ENCODE measurements around the gene RAB7A. TPM values are rescaled to one million over a fixed set of nuclear protein-coding genes. Genes with fewer than 3 reads are reported as not detected.
A peak's percentile ranks its signal among the peaks of the same experiment; 100 is the strongest.

Gene RAB7A
- total RNA-seq, 6 donors from 2014 or later, result 72.3 to 287 (median 139) TPM

GRCh38 chr3:128697341-128697740, 28.6 kb upstream of the RAB7A start:
- 72 to 84% methylated on average over 8 of the region's 8 CpGs for WGBS, 2 donors
- H3K27ac ChIP-seq, result no peak overlapping the region
- no peaks in the 10 kb centered on the region for H3K9me3 ChIP-seq
- H3K27me3 ChIP-seq, result no peaks in the 10 kb centered on the region
- H3K4me1 ChIP-seq, result peaks cover 8 to 18% (median 10%) of the 10 kb centered on the region in 4 donors
- ATAC-seq (ENCODE audit: low FRiP score in 2 of 2), result no peak
- no peak for DNase-seq
- no peaks in the 10 kb centered on the region for H3K36me3 ChIP-seq
- no peak overlapping the region for H3K4me3 ChIP-seq
- TF ChIP-seq POLR2AphosphoS5 (IDR thresholded peaks at IDR 0.05) (no peak), CTCF (IDR thresholded peaks at IDR 0.05) (no peak), EP300 (IDR thresholded peaks at IDR 0.05) (no peak), POLR2A (IDR thresholded peaks at IDR 0.05) (no peak)

DNA sequence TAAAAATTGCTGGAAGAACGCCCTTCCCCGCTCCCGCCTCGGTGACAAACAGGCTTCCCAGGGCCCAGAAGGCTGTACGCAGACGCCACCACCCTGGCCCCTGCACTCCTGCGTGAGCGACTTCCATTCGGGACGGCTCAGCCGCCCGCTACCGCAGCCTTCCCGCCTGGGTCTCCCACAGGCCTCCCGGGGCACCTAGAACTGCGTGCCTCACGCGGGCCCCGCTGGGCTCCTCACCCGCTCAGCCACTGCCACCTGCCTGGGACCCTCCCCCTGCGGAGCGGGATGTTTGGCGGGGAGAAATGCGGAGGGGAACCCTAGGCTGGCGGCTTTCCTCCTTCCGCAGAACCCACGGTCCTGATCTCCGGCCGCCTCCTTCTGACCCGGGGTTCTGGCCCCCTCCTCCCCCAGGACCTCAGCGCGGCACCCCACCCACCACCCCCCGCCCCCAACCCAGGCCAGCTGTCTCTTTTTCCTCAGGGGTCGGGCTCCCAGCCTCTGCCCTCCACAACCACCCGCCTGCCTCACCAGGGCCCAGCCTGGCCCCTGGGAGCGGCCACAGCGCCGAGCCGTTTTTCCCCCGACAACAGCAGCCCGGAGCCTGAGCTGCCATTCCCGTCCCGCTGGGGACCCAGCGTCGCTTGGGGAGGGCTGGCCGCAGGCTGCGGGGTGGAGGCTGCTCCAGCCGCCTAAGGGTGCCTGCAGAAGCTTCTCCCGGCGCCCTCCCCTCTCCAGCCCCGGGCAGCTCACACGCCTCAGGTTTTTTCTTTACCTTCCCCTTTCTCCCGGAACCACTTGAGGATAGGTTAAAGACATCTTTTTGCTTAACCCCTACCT, 27.6 kb upstream of the RAB7A start:
- H3K27me3 ChIP-seq, result no peaks in the 10 kb centered on the region
- peak overlapping the region; percentile 21 to 85 (median 80) for H3K27ac ChIP-seq
- no peaks in the 10 kb centered on the region for H3K9me3 ChIP-seq
- peak overlapping the region; percentile 36 to 62 (median 50) for H3K4me3 ChIP-seq
- DNase-seq, result peak; percentile 48 to 88
- WGBS, 2 donors, result 7 to 22% methylated on average over 7 to 27 of the region's 53 CpGs
- peak; percentile 78 to 86 for ATAC-seq (ENCODE audit: low FRiP score in 2 of 2)
- peaks cover 8 to 19% (median 10%) of the 10 kb centered on the region in 4 donors for H3K4me1 ChIP-seq
- H3K36me3 ChIP-seq, result no peaks in the 10 kb centered on the region
- peak in 1 of 4 donors; percentile 36 for TF ChIP-seq POLR2A (IDR thresholded peaks at IDR 0.05)
- TF ChIP-seq EP300 (IDR thresholded peaks at IDR 0.05), result no peak
- TF ChIP-seq POLR2AphosphoS5 (IDR thresholded peaks at IDR 0.05), result peak in 1 of 2 donors; percentile 8

DNA sequence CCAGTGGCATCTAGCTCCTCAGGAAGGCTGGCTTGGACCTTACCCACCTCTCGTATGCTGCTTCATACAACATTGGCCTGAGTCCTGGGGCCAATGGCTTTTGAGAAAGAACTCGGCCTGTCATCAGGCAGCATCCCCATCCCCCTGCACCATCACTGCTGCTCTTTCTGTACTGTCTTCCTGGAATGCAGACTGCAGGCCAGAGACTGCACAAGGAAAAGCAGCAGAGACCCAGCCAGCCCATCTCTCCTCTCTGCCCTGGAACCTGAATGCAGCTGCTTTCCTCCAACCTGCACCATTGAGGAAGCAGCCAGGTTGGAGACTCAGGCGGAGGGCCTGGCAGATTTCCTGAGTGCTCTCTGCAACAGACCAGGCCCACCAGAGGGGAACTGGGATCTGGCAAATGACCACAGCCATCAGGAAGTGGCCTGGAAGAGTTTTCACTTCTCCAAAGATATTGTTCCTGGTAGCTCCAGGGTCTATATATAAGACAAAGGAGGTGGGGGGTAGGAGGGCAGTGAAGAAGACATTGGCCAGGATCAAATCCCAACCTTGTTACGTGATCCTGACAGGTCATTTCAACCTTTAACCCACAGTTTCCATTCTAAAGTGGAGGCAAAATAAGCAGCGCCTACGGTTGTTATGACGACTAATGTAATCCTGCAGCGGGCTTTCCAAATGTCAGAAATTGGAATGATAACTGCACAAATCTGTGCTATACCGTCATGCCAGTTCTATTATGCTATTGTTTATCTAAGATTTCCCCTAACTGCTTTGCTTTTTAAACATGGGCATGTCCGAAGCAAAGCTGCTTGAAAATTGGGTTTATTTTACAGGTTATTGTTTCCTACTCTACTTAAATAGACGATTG, 24.4 kb upstream of the RAB7A start:
- H3K4me1 ChIP-seq, result peaks cover 8 to 19% (median 17%) of the 10 kb centered on the region in 4 donors
- 56% methylated on average over 10 to 11 of the region's 11 CpGs for WGBS, 2 donors
- TF ChIP-seq EP300 (IDR thresholded peaks at IDR 0.05) (no peak), POLR2A (IDR thresholded peaks at IDR 0.05) (no peak), CTCF (IDR thresholded peaks at IDR 0.05) (no peak), POLR2AphosphoS5 (IDR thresholded peaks at IDR 0.05) (no peak)
- H3K27me3 ChIP-seq, result no peaks in the 10 kb centered on the region
- no peaks in the 10 kb centered on the region for H3K36me3 ChIP-seq
- H3K4me3 ChIP-seq, result no peak overlapping the region
- ATAC-seq (ENCODE audit: low FRiP score in 2 of 2) (peak in 1 of 2 donors; percentile 26), DNase-seq (no peak)
- H3K9me3 ChIP-seq, result no peaks in the 10 kb centered on the region
- peak overlapping the region in 1 of 4 donors; percentile 31 for H3K27ac ChIP-seq

GRCh38 chr3:128702391-128702790, 23.6 kb upstream of the RAB7A start:
- Histone ChIP-seq H3K4me3 (no peak overlapping the region), H3K27me3 (no peaks in the 10 kb centered on the region), H3K4me1 (peaks cover 8 to 19% (median 17%) of the 10 kb centered on the region in 4 donors), H3K9me3 (no peaks in the 10 kb centered on the region), H3K27ac (no peak overlapping the region), H3K36me3 (no peaks in the 10 kb centered on the region)
- DNase-seq, result no peak
- WGBS, 2 donors, result 80 to 94% methylated on average over 3 of the region's 3 CpGs
- no peak for ATAC-seq (ENCODE audit: low FRiP score in 2 of 2)
- TF ChIP-seq EP300 (IDR thresholded peaks at IDR 0.05) (no peak), CTCF (IDR thresholded peaks at IDR 0.05) (no peak), POLR2A (IDR thresholded peaks at IDR 0.05) (no peak), POLR2AphosphoS5 (IDR thresholded peaks at IDR 0.05) (no peak)

DNA sequence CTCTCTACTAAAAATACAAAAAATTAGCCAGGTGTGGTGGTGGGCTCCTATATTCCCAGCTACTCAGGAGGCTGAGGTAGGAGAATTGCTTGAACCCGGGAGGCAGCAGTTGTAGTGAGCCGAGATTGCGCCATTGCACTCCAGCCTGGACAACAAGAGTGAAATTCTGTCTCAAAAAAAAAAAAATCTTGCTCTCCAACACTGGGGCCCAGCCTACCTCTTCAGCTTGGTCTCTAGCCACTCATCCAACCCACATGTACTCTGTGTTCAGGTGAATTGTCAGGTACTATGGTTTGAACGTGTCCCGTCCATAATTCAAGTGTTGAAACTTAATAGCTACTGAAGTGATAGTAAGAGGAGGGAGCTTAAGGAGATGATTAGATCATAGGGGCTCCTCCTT, 22.4 kb upstream of the RAB7A start:
- Histone ChIP-seq H3K9me3 (no peaks in the 10 kb centered on the region), H3K4me3 (no peak overlapping the region), H3K36me3 (no peaks in the 10 kb centered on the region), H3K27ac (peak overlapping the region in 1 of 4 donors; percentile 63), H3K27me3 (no peaks in the 10 kb centered on the region), H3K4me1 (peaks cover 8 to 17% (median 15%) of the 10 kb centered on the region in 4 donors)
- 73 to 88% methylated on average over 5 of the region's 5 CpGs for WGBS, 2 donors
- peak in 1 of 2 donors; percentile 77 for DNase-seq
- TF ChIP-seq CTCF (IDR thresholded peaks at IDR 0.05), result no peak
- ATAC-seq (ENCODE audit: low FRiP score in 2 of 2), result peak in 1 of 2 donors; percentile 82
